ENCODE results near the gene GPR158.

DNA sequence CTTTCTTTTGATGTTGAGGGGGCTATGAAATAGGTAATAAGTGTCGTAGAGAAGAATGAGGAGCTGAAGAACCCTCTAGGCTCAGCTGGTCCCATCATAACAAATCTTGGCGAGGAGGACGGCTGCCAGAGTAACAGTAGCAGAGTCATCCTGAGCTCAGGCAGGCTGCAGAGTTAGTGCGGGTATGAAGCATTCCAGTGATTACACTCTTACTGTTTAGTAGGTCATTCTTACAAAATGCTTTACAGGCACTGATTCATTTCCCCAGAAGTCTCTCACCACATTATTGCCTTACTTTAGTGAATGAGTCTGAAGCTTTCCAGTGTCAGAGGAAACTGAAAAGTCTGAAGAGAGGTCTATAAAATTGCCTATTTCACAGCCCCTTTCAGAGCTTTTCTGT, 43.9 kb upstream of the GPR158 start:
- TF ChIP-seq POLR2A (IDR thresholded peaks at IDR 0.05; ENCODE audit: low read depth, low read length) (no peak), POLR2AphosphoS5 (IDR thresholded peaks at IDR 0.05; ENCODE audit: low read depth, low read length) (no peak), TAF1 (IDR thresholded peaks at IDR 0.05; ENCODE audit: low read depth, low read length) (no peak)
